CD1c-positive myeloid dendritic cell (primary cell): ENCODE data around the gene PELI1.
"Not testable (repeated sequence)": the region's sequence is repeated elsewhere in the genome, so short reads cannot be mapped to it uniquely, and the experiment has no call there.

ENCODE experiments used
- DNase-seq: peaks from one replicate; pipeline ENCODE4 v3.0.0-alpha.2; 2016; ENCODE audit errors: extremely low spot score

PELI1 gene

GRCh38 chr2:64086347-64087082, 57.7 kb downstream of the PELI1 start:
- no peak for DNase-seq

GRCh38 chr2:64085936-64086335, 58.3 kb downstream of the PELI1 start:
- no peak for DNase-seq

- DNase-seq: no peak
These were observed 63.2 kb downstream of the PELI1 start for GRCh38 chr2:64081046-64081445.

GRCh38 chr2:64080179-64080578, 64.0 kb downstream of the PELI1 start:
- DNase-seq: no peak

- not testable (repeated sequence) for DNase-seq
These were observed 64.5 kb downstream of the PELI1 start for GRCh38 chr2:64079688-64080087.

GRCh38 chr2:64076828-64077227, 67.4 kb downstream of the PELI1 start:
- not testable (repeated sequence) for DNase-seq

GRCh38 chr2:64074616-64075015, 69.6 kb downstream of the PELI1 start:
- not testable (repeated sequence) for DNase-seq

GRCh38 chr2:64067326-64067725, 76.9 kb downstream of the PELI1 start:
- DNase-seq: no peak

GRCh38 chr2:64065516-64065915, 78.7 kb downstream of the PELI1 start:
- no peak for DNase-seq

- no peak for DNase-seq
These were observed 80.3 kb downstream of the PELI1 start for GRCh38 chr2:64063924-64064331.

GRCh38 chr2:64063454-64063853, 80.8 kb downstream of the PELI1 start:
- DNase-seq: no peak

- no peak for DNase-seq
These were observed 81.4 kb downstream of the PELI1 start for GRCh38 chr2:64062840-64063239.

GRCh38 chr2:64059270-64059669, 85.0 kb downstream of the PELI1 start:
- DNase-seq: no peak

GRCh38 chr2:64056021-64056420, 88.2 kb downstream of the PELI1 start:
- no peak for DNase-seq

- no peak for DNase-seq
These were observed 89.9 kb downstream of the PELI1 start for GRCh38 chr2:64054161-64054915.

GRCh38 chr2:64052463-64053241, 91.6 kb downstream of the PELI1 start:
- DNase-seq: no peak

GRCh38 chr2:64049633-64050220, 94.5 kb downstream of the PELI1 start:
- peak; percentile 73 for DNase-seq

- DNase-seq: no peak
These were observed 98.3 kb downstream of the PELI1 start for GRCh38 chr2:64045938-64046337.
